ENCODE results near the gene THBS4.

DNA sequence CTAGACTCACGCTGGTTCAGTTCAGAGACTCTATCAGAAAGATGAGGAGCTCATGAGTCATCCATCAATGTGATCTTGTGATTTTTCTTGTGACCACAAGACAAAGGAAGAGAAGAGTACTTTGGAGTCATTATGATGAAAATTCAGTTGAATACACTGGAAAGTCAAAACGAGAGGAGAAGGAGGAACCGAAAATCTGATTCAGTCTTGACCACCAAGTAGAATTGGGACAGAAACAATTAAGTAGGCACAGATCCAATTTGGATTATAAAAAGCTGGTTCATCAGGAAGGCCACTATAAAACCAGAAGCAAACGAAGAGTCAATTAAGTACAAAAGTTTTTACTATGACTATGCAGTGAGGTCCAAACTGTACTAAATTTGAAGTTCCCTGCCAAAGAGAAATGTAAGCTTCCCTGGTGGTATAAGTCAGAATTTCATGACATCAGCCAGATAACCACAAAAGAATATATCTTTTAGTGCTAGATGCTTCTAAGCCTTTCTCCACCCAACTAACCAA is 90.9 kb downstream of the THBS4 start:
- TF ChIP-seq CTCF (tag by site-specific recombination; IDR thresholded peaks at IDR 0.05) (no peak), ZNF580 (tag by site-specific recombination; IDR thresholded peaks at IDR 0.05) (no peak), ZNF624 (tag by site-specific recombination; IDR thresholded peaks at IDR 0.05) (no peak), ZBTB8A (tag by site-specific recombination; IDR thresholded peaks at IDR 0.05) (no peak), ZBTB7A (tag by site-specific recombination; IDR thresholded peaks at IDR 0.05; ENCODE audit: low read depth) (no peak), ZNF133 (tag by site-specific recombination; IDR thresholded peaks at IDR 0.05) (no peak), TCF7L2 (IDR thresholded peaks at IDR 0.05; ENCODE audit: borderline replicate concordance, low read depth, low read length) (no peak), ZSCAN23 (tag by site-specific recombination; IDR thresholded peaks at IDR 0.05) (no peak), ZNF175 (tag by site-specific recombination; IDR thresholded peaks at IDR 0.05) (no peak), ZBTB48 (tag by site-specific recombination; IDR thresholded peaks at IDR 0.05) (no peak), REST (tag by site-specific recombination; IDR thresholded peaks at IDR 0.05) (no peak)
- TF ChIP-seq, protein P1, sequence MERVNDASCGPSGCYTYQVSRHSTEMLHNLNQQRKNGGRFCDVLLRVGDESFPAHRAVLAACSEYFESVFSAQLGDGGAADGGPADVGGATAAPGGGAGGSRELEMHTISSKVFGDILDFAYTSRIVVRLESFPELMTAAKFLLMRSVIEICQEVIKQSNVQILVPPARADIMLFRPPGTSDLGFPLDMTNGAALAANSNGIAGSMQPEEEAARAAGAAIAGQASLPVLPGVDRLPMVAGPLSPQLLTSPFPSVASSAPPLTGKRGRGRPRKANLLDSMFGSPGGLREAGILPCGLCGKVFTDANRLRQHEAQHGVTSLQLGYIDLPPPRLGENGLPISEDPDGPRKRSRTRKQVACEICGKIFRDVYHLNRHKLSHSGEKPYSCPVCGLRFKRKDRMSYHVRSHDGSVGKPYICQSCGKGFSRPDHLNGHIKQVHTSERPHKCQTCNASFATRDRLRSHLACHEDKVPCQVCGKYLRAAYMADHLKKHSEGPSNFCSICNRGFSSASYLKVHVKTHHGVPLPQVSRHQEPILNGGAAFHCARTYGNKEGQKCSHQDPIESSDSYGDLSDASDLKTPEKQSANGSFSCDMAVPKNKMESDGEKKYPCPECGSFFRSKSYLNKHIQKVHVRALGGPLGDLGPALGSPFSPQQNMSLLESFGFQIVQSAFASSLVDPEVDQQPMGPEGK (tag by site-specific recombination; IDR thresholded peaks at IDR 0.05), result no peak
- TF ChIP-seq, protein P2, sequence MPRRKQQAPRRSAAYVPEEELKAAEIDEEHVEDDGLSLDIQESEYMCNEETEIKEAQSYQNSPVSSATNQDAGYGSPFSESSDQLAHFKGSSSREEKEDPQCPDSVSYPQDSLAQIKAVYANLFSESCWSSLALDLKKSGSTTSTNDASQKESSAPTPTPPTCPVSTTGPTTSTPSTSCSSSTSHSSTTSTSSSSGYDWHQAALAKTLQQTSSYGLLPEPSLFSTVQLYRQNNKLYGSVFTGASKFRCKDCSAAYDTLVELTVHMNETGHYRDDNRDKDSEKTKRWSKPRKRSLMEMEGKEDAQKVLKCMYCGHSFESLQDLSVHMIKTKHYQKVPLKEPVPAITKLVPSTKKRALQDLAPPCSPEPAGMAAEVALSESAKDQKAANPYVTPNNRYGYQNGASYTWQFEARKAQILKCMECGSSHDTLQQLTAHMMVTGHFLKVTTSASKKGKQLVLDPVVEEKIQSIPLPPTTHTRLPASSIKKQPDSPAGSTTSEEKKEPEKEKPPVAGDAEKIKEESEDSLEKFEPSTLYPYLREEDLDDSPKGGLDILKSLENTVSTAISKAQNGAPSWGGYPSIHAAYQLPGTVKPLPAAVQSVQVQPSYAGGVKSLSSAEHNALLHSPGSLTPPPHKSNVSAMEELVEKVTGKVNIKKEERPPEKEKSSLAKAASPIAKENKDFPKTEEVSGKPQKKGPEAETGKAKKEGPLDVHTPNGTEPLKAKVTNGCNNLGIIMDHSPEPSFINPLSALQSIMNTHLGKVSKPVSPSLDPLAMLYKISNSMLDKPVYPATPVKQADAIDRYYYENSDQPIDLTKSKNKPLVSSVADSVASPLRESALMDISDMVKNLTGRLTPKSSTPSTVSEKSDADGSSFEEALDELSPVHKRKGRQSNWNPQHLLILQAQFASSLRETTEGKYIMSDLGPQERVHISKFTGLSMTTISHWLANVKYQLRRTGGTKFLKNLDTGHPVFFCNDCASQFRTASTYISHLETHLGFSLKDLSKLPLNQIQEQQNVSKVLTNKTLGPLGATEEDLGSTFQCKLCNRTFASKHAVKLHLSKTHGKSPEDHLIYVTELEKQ (tag by site-specific recombination; IDR thresholded peaks at IDR 0.05; ENCODE audit: borderline replicate concordance), result no peak
- TF ChIP-seq, protein P3, sequence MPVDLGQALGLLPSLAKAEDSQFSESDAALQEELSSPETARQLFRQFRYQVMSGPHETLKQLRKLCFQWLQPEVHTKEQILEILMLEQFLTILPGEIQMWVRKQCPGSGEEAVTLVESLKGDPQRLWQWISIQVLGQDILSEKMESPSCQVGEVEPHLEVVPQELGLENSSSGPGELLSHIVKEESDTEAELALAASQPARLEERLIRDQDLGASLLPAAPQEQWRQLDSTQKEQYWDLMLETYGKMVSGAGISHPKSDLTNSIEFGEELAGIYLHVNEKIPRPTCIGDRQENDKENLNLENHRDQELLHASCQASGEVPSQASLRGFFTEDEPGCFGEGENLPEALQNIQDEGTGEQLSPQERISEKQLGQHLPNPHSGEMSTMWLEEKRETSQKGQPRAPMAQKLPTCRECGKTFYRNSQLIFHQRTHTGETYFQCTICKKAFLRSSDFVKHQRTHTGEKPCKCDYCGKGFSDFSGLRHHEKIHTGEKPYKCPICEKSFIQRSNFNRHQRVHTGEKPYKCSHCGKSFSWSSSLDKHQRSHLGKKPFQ (tag by site-specific recombination; IDR thresholded peaks at IDR 0.05), result no peak

Data from HEK293 (cell line).